Panc1 (cell line): ENCODE data around the gene P2RY11. TPM values are rescaled to one million over a fixed set of nuclear protein-coding genes. Genes with fewer than 3 reads are reported as not detected.

Source experiments
- ATAC-seq: fragments of 200-7000 bp; cut with Tn5 transposase; 2 replicates; pipeline ENCODE4 v1.9.1; 2020; ENCODE audit warnings: mild to moderate bottlenecking, moderate library complexity
- BruUV-seq: library from RNA; stranded (reverse); fragments of 400-500 nt; replicated peaks from 2 replicates; lab custom pipeline; 2021; lab: Mats Ljungman, UMichigan
- CTCF ChIA-PET: fragments of 300-600 bp; sonication (Branson Sonifier 250); formaldehyde crosslinking; loops from one replicate; lab custom pipeline; 2022; ENCODE audit warnings: antibody characterized with exemption; lab: Charles Lee
- POLR2A ChIA-PET: fragments of 300-600 bp; sonication (Branson Sonifier 250); formaldehyde crosslinking; loops from one replicate; lab custom pipeline; 2022; ENCODE audit warnings: antibody characterized with exemption; lab: Charles Lee
- DNase-seq: peaks from one replicate; pipeline ENCODE4 v3.0.0-alpha.2; 2010; ENCODE audit warnings: low read depth, low spot score
- H3K27ac ChIP-seq: 2 replicates; pipeline ENCODE4 v1.5.1; 2011; ENCODE audit warnings: mild to moderate bottlenecking, low read length, inconsistent platforms
- H3K27me3 ChIP-seq: fragments of 200-500 bp; sonication (Bioruptor generic); 2 replicates; pipeline ENCODE4 v1.6.0; 2014; ENCODE audit warnings: low read length, inconsistent platforms; ENCODE audit not compliant: control insufficient read depth, insufficient read depth
- H3K36me3 ChIP-seq: fragments of 200-500 bp; sonication (Bioruptor generic); 2 replicates; pipeline ENCODE4 v1.5.1; 2014; ENCODE audit warnings: inconsistent platforms, mild to moderate bottlenecking, low read length, moderate library complexity; ENCODE audit not compliant: control insufficient read depth, insufficient read depth
- H3K4me1 ChIP-seq: 2 replicates; pipeline ENCODE4 v1.5.1; 2011; ENCODE audit warnings: inconsistent platforms, mild to moderate bottlenecking, low read length, moderate library complexity; ENCODE audit not compliant: control insufficient read depth, insufficient read depth
- H3K4me3 ChIP-seq, 2 experiments: 2 replicates each; pipeline ENCODE4 v1.5.1; 2011 to 2012; ENCODE audit warnings: low read depth in 2 of 2, low read length in 2 of 2, mild to moderate bottlenecking in 2 of 2, inconsistent platforms in 1 of 2, moderate library complexity in 1 of 2
- H3K9me3 ChIP-seq: fragments of 200-500 bp; sonication (Bioruptor generic); 2 replicates; pipeline ENCODE4 v1.5.1; 2014; ENCODE audit warnings: low read depth, mild to moderate bottlenecking, inconsistent platforms, low read length, moderate library complexity; ENCODE audit not compliant: control insufficient read depth, insufficient read depth
- CTCF ChIP-seq: fragments of 450-650 bp; IDR thresholded peaks from 2 replicates; pipeline ENCODE4 v1.5.1; 2017; ENCODE audit warnings: mild to moderate bottlenecking
- POLR2AphosphoS5 ChIP-seq: IDR thresholded peaks from 2 replicates; pipeline ENCODE4 v1.6.1; 2012; ENCODE audit warnings: mild to moderate bottlenecking, low read depth, low read length, moderate library complexity
- REST ChIP-seq, 2 experiments: IDR thresholded peaks; 2 replicates each; pipeline ENCODE4 v1.6.1; 2011 to 2012; ENCODE audit warnings: low read depth in 2 of 2, control low read depth in 1 of 2, low read length in 1 of 2, mild to moderate bottlenecking in 1 of 2, moderate library complexity in 1 of 2; ENCODE audit not compliant: insufficient read depth in 1 of 2
- SIN3A ChIP-seq: IDR thresholded peaks from 2 replicates; pipeline ENCODE4 v1.6.1; 2012; ENCODE audit warnings: low read depth, mild to moderate bottlenecking, low read length, moderate library complexity, borderline replicate concordance; ENCODE audit not compliant: insufficient read depth
- TCF7L2 ChIP-seq: IDR thresholded peaks from 2 replicates; pipeline ENCODE4 v1.6.1; 2011; ENCODE audit warnings: mild to moderate bottlenecking, low read depth, low read length, inconsistent platforms
- in situ Hi-C: cut with HindIII; loops from 2 replicates; pipeline ENCODE4 v1.10.0; 2016; ENCODE audit warnings: low sequenced_read_pairs, low pct_unique_long_range_greater_than_20kb
- intact Hi-C: fragments of 100-400 bp; cut with micrococcal nuclease; formaldehyde crosslinking; loops from one replicate; pipeline ENCODE4 v1.10.0; 2022; ENCODE audit not compliant: unreplicated experiment
- total RNA-seq: library from RNA; stranded (reverse); gene quantifications from one replicate; pipeline ENCODE4 v1.2.1, GENCODE V29; 2021; ENCODE audit not compliant: unreplicated experiment

The P2RY11 gene
- total RNA-seq, 1 experiment from 2014 or later, result 12.5 TPM

- in situ Hi-C loops (no loop called here), intact Hi-C loops (no loop called here)
- Histone ChIP-seq H3K9me3 (no peaks in the 10 kb centered on the region), H3K27me3 (no peaks in the 10 kb centered on the region), H3K27ac (no peak overlapping the region), H3K4me1 (no peaks in the 10 kb centered on the region), H3K4me3 (no peak overlapping the region), H3K36me3 (peaks cover 7% of the 10 kb centered on the region)
- TF ChIP-seq TCF7L2 (no peak), CTCF (no peak), REST (IDR thresholded peaks at IDR 0.05; ENCODE audit: insufficient read depth in 1 of 2, low read depth in 2 of 2, low read length in 1 of 2) (no peak), SIN3A (no peak), POLR2AphosphoS5 (no peak)
- POLR2A ChIA-PET, result interaction anchor here (0.5 kb wide), 1 partner anchor 232 kb away, joined by 6 read pairs; no protein-coding TSS in a partner anchor
- ATAC-seq, result no peak
- CTCF ChIA-PET, result no interaction called here
- DNase-seq, result no peak
- BruUV-seq, result no TSS peak
These were observed 31.3 kb downstream of the P2RY11 start for GRCh38 chr19:10142701-10143375.

GRCh38 chr19:10143681-10144080 lies 32.2 kb downstream of the P2RY11 start:
- ATAC-seq (no peak), DNase-seq (no peak)
- no peak overlapping the region for H3K27ac ChIP-seq
- in situ Hi-C loops (no loop called here), intact Hi-C loops (no loop called here)
- peaks cover 7% of the 10 kb centered on the region; the same call in 1 of the 2 replicates for H3K36me3 ChIP-seq
- H3K4me1 ChIP-seq, result no peaks in the 10 kb centered on the region
- TF ChIP-seq POLR2AphosphoS5 (no peak), TCF7L2 (no peak), SIN3A (no peak), CTCF (no peak), REST (IDR thresholded peaks at IDR 0.05; ENCODE audit: insufficient read depth in 1 of 2, low read depth in 2 of 2, low read length in 1 of 2) (no peak)
- no peaks in the 10 kb centered on the region for H3K9me3 ChIP-seq
- POLR2A ChIA-PET, result interaction anchor here (0.5 kb wide), 1 partner anchor 231 kb away, joined by 6 read pairs; no protein-coding TSS in a partner anchor
- H3K27me3 ChIP-seq, result no peaks in the 10 kb centered on the region
- no TSS peak for BruUV-seq
- CTCF ChIA-PET, result no interaction called here
- no peak overlapping the region for H3K4me3 ChIP-seq
